Measurements from ENCODE around the gene SLC36A3.
"Not testable (repeated sequence)": the region's sequence is repeated elsewhere in the genome, so short reads cannot be mapped to it uniquely, and the experiment has no call there.

The SLC36A3 gene

GRCh38 chr5:151259931-151260330, 43.6 kb downstream of the SLC36A3 start:
- DNase-seq (ENCODE audit: low read depth in 3 of 3): no peak

GRCh38 chr5:151258816-151259215, 44.8 kb downstream of the SLC36A3 start:
- no peak for DNase-seq (ENCODE audit: low read depth in 3 of 3)

- DNase-seq (ENCODE audit: low read depth in 3 of 3): no peak
Measured at GRCh38 chr5:151258201-151258611, 45.4 kb downstream of the SLC36A3 start.

GRCh38 chr5:151257731-151258181, 45.8 kb downstream of the SLC36A3 start:
- no peak for DNase-seq (ENCODE audit: low read depth in 3 of 3)

GRCh38 chr5:151255621-151256286, 47.8 kb downstream of the SLC36A3 start:
- DNase-seq (ENCODE audit: low read depth in 3 of 3): no peak

GRCh38 chr5:151254990-151255389, 48.6 kb downstream of the SLC36A3 start:
- DNase-seq (ENCODE audit: low read depth in 3 of 3): not testable (repeated sequence)

- DNase-seq (ENCODE audit: low read depth in 3 of 3): no peak
Measured at GRCh38 chr5:151254556-151254955, 49.0 kb downstream of the SLC36A3 start.

GRCh38 chr5:151253605-151253950, 50.0 kb downstream of the SLC36A3 start:
- no peak for DNase-seq (ENCODE audit: low read depth in 3 of 3)

GRCh38 chr5:151252762-151253604, 50.6 kb downstream of the SLC36A3 start, which contains the start of gene GM2A:
TSS of gene GM2A (plus strand) at chr5:151253185. CDS start at chr5:151253217, 32 bp downstream.
- peak; percentile 97 to 98 (median 98) for DNase-seq (ENCODE audit: low read depth in 3 of 3)

- no peak for DNase-seq (ENCODE audit: low read depth in 3 of 3)
Measured at GRCh38 chr5:151251621-151252020, 51.9 kb downstream of the SLC36A3 start.

- peak; percentile 22 to 27 (median 24) for DNase-seq (ENCODE audit: low read depth in 3 of 3)
Measured at GRCh38 chr5:151251001-151251551, 52.5 kb downstream of the SLC36A3 start.

- DNase-seq (ENCODE audit: low read depth in 3 of 3): no peak
Measured at GRCh38 chr5:151250346-151251000, 53.1 kb downstream of the SLC36A3 start.

GRCh38 chr5:151249281-151249680, 54.3 kb downstream of the SLC36A3 start:
- DNase-seq (ENCODE audit: low read depth in 3 of 3): no peak

GRCh38 chr5:151248651-151249050, 54.9 kb downstream of the SLC36A3 start:
- no peak for DNase-seq (ENCODE audit: low read depth in 3 of 3)

GRCh38 chr5:151245680-151246219, 57.8 kb downstream of the SLC36A3 start:
- DNase-seq (ENCODE audit: low read depth in 3 of 3): no peak

GRCh38 chr5:151244206-151244605, 59.4 kb downstream of the SLC36A3 start:
- DNase-seq (ENCODE audit: low read depth in 3 of 3): no peak

GRCh38 chr5:151243564-151243963, 60.0 kb downstream of the SLC36A3 start:
- no peak for DNase-seq (ENCODE audit: low read depth in 3 of 3)

GRCh38 chr5:151243127-151243526, 60.4 kb downstream of the SLC36A3 start:
- DNase-seq (ENCODE audit: low read depth in 3 of 3): no peak

GRCh38 chr5:151240924-151241635, 62.5 kb downstream of the SLC36A3 start:
- no peak for DNase-seq (ENCODE audit: low read depth in 3 of 3)

GRCh38 chr5:151240268-151240835, 63.2 kb downstream of the SLC36A3 start:
- DNase-seq (ENCODE audit: low read depth in 3 of 3): not testable (repeated sequence)

Data from stimulated activated CD4-positive, alpha-beta T cell treated with anti-CD3 and anti-CD28 coated beads, TNF-alpha, amount 100 ng/mL, for 48 hours (primary cell).